HG02943 (cell line): Measurements from ENCODE around the gene OR2S2.

Source experiments
- ATAC-seq: cut with Tn5 transposase; IDR thresholded peaks from one replicate; pipeline ENCODE4 v1.9.1; 2021; ENCODE audit warnings: mild to moderate bottlenecking, low read depth, moderate library complexity; ENCODE audit not compliant: unreplicated experiment

Gene OR2S2

DNA sequence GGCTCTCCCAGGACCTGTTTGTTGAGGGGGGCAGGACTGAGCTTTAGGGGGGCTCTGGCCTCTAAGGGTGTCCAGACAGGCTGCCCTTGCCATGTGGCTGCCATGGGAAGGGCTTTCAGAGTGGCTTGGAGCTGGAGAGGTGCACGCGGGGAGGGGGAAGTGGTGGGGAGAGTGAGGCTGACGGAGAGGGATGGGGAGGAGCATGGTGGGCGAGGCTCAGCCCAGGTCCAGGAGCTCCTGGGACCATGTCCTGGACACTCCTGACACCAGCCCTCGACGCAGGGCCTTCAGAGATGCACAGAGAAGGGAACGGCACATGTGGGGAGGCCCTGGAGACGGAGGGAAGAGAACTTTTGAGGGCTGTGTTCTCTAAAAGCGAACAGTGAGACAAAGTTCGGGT is 46.3 kb downstream of the OR2S2 start:
- no peak for ATAC-seq

DNA sequence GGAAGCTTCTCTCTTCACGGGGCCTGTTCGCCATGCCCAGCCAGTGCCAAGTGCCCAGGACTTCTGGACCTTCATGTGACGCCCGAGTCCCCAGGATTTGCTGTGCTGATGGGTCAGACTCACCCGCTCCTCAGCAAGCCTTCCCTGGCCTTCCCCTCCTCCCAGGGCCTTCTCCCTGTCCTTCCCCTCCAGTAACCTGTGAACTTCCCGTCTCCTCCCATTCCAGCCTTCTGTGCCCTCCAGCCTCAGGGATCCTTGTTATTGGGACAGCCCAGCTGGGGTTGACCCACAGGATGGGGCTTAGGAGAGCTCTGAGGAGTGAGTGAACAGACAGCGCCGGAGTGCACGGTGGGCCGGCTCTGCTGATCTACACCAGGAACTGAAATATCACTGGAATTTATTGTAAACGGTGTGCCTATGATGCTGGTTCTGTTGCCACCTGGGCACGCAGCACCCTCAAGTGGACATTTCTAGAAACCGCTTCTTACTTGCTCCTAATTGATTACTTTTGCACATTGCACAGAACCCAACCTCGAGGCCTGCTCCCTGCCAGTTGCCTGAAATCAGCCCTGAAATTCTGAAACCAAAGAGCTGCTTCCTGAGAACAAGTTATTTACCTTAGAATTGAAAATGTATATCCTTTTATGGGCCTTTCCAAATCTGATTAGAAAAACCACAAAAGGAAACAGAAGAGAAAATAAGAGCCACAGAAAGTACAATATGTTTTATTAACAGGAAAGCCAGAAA is 47.2 kb downstream of the OR2S2 start:
- ATAC-seq: no peak

DNA sequence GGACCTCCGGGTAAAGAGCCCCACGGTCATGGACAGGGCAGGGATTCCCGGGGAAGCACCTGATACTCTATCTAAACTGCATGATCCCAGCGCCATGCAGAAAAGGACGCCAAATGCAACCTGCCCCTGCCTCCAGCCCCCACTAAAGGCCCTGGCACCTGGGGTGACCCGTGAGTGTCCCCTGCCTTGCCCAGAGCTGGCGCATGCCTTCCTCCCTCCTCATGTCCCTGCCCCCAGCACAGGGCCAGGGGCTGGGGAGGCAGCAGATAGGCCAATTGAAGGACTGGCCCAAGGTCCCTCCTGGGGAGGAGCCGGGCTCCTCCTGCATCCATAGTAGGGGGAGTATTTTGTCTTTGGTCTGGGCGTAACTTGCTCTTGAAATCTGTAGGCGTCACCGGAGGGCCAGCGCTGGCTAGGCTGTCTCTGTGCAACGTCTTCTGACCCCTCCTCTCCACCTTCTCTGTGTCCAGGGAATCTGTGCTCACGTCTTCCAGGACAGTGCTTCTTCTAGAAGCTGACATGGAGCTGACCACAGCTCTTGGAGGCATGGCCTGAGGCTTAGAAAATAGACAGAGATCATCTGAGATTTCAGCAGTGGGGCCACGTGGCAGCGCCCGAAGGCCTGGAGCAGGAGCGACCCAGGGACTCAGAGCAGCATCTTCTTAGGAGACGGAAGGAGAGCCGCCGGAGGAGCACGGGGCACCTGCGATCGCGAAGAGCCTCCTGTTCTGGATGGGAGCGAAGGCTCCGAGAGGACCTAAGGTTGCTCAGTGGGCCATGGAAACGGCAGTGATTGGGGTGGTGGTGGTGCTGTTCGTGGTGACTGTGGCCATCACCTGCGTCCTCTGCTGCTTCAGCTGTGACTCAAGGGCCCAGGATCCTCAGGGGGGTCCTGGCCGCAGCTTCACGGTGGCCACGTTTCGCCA is 48.0 kb downstream of the OR2S2 start:
- ATAC-seq: no peak

GRCh38 chr9:35909274-35909673 is 48.7 kb downstream of the OR2S2 start, which contains the start of gene SPAAR:
TSS of gene SPAAR (plus strand) at chr9:35909490. CDS start at chr9:35910464, 974 bp downstream.
- ATAC-seq: no peak

- ATAC-seq: no peak
Observed at GRCh38 chr9:35908504-35909125, 49.3 kb downstream of the OR2S2 start.

DNA sequence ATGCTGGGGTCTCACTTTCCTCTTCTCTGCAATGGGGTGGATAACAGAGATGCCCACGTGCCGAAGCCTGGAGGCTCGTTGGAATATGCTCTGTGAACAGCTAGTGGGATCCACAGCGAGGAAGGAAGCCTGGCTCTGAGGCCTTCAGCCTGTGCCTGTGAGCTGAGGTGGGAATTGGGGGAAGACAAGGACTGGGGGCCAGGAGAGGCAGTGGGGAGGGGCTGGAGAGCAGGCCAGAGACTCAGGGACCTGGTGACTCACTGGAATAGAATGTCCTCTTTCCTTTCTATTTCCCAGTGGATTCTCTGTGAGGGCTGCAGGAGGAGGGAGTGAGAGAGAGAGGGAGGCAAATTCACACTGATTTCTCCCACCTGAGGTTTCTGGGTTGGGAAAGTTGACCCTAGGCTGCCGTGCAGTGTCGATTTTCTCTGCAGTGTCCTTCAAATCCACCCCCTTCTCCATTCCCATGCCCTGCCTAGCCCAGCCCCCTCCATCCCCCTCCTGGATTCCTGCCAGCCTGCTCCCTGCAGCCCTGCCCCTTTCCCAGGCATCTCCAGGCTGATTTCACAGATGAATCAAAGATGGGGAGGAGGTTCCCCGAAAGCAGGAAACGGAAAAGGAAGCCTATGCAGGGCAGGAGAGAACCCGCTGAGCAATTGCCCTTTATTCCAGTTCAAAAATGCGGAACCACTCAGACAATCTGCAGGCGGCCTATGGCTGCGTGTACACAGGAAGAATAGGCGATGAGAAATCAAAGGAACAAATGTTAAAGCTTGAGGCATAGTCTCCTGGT is 50.0 kb downstream of the OR2S2 start:
- ATAC-seq: no peak
